Left ventricle myocardium superior (tissue), 1 donor: Measurements from ENCODE around the gene VPS13D. TPM values are rescaled to one million over a fixed set of nuclear protein-coding genes. Genes with fewer than 3 reads are reported as not detected.
A peak's percentile ranks its signal among the peaks of the same experiment; 100 is the strongest.
"Not testable (repeated sequence)": the region's sequence is repeated elsewhere in the genome, so short reads cannot be mapped to it uniquely, and the experiment has no call there.

ENCODE experiments used
- ATAC-seq: fragments of 200-7000 bp; cut with Tn5 transposase; one replicate; pipeline ENCODE4 v1.9.1; 2020; ENCODE audit warnings: mild to moderate bottlenecking, moderate library complexity
- DNase-seq: peaks from one replicate; pipeline ENCODE4 v3.0.0-alpha.2; 2020
- intact Hi-C: fragments of 100-400 bp; cut with micrococcal nuclease; formaldehyde crosslinking; loops from one replicate; pipeline ENCODE4 v1.11.0; 2022
- total RNA-seq: library from RNA; stranded (reverse); fragmentation: NEBNext Ultra II Directional; extraction: Animal tissue kit (Norgen Biotek cat#: 25700); gene quantifications from one replicate; pipeline ENCODE4 v1.2.1, GENCODE V29; 2021
- donor health status: DM: no; HTN: yes; CAD: no; lungs with severe emphysema.

The VPS13D gene
- total RNA-seq, 1 donor from 2014 or later, result 112 TPM

- intact Hi-C loops, DNase-seq, ATAC-seq: not testable (repeated sequence)
These were observed 7.1 kb upstream of the VPS13D start for GRCh38 chr1:12222700-12223099.

- ATAC-seq, intact Hi-C loops, DNase-seq: not testable (repeated sequence)
These were observed 5.7 kb upstream of the VPS13D start for GRCh38 chr1:12224092-12224491.

GRCh38 chr1:12228979-12229378, 851 bp upstream of the VPS13D start:
- ATAC-seq, result no peak
- DNase-seq, result no peak
- intact Hi-C loops, result no loop called here

- ATAC-seq (peak; percentile 2), DNase-seq (no peak)
- intact Hi-C loops, result no loop called here
These were observed 420 bp upstream of the VPS13D start for GRCh38 chr1:12229386-12229834.

GRCh38 chr1:12230549-12231275, 882 bp downstream of the VPS13D start:
- ATAC-seq (peak; percentile 86), DNase-seq (peak; percentile 79)
- intact Hi-C loops, result no loop called here

- DNase-seq (no peak), ATAC-seq (no peak)
- intact Hi-C loops, result no loop called here
These were observed 1.4 kb downstream of the VPS13D start for GRCh38 chr1:12231276-12231595.

GRCh38 chr1:12232221-12232620, 2.4 kb downstream of the VPS13D start:
- peak; percentile 36 for ATAC-seq
- DNase-seq, result peak; percentile 61
- intact Hi-C loops, result no loop called here

- no peak for ATAC-seq
- intact Hi-C loops, result no loop called here
- no peak for DNase-seq
These were observed 14.2 kb downstream of the VPS13D start for GRCh38 chr1:12244078-12244477.

- intact Hi-C loops, result no loop called here
These were observed 14.8 kb downstream of the VPS13D start for GRCh38 chr1:12244585-12244984.

GRCh38 chr1:12245116-12245515, 15.3 kb downstream of the VPS13D start:
- intact Hi-C loops, result no loop called here
- no peak for ATAC-seq
- no peak for DNase-seq

More at GRCh38 chr1:12244585-12244984, 14.8 kb downstream of the VPS13D start:
- no peak for ATAC-seq
- DNase-seq, result no peak

- intact Hi-C loops, result no loop called here
- no peak for DNase-seq
- ATAC-seq, result no peak
These were observed 15.9 kb downstream of the VPS13D start for GRCh38 chr1:12245733-12246132.

GRCh38 chr1:12246584-12246983, 16.8 kb downstream of the VPS13D start:
- ATAC-seq, result no peak
- intact Hi-C loops, result no loop called here

GRCh38 chr1:12249181-12249580, 19.4 kb downstream of the VPS13D start:
- intact Hi-C loops, result no loop called here
- DNase-seq, result no peak
- no peak for ATAC-seq

More at GRCh38 chr1:12246584-12246983, 16.8 kb downstream of the VPS13D start:
- no peak for DNase-seq

- intact Hi-C loops, result no loop called here
- no peak for ATAC-seq
- DNase-seq, result no peak
These were observed 19.9 kb downstream of the VPS13D start for GRCh38 chr1:12249748-12250147.

GRCh38 chr1:12251442-12251841, 21.6 kb downstream of the VPS13D start:
- intact Hi-C loops, result no loop called here
- DNase-seq (no peak), ATAC-seq (no peak)

GRCh38 chr1:12255913-12256312, 26.1 kb downstream of the VPS13D start:
- DNase-seq (no peak), ATAC-seq (no peak)
- intact Hi-C loops, result no loop called here

- no peak for ATAC-seq
- DNase-seq, result no peak
- intact Hi-C loops, result no loop called here
These were observed 28.4 kb downstream of the VPS13D start for GRCh38 chr1:12258272-12258671.

- ATAC-seq (no peak), DNase-seq (no peak)
- intact Hi-C loops, result no loop called here
These were observed 39.5 kb downstream of the VPS13D start for GRCh38 chr1:12269351-12269750.

- ATAC-seq (no peak), DNase-seq (no peak)
- intact Hi-C loops, result no loop called here
These were observed 41.2 kb downstream of the VPS13D start for GRCh38 chr1:12271033-12271432.

GRCh38 chr1:12272770-12273169, 42.9 kb downstream of the VPS13D start:
- intact Hi-C loops, result no loop called here
- DNase-seq, result no peak
- no peak for ATAC-seq

- intact Hi-C loops, result no loop called here
- no peak for ATAC-seq
- peak; percentile 53 for DNase-seq
These were observed 45.5 kb downstream of the VPS13D start for GRCh38 chr1:12275370-12275769.
